H1 (cell line): Measurements from ENCODE around the gene ANKRD13C. TPM values are rescaled to one million over a fixed set of nuclear protein-coding genes. Genes with fewer than 3 reads are reported as not detected.

Experiments
- CBX5 ChIP-seq: fragments of 300-800, 300-1000 bp; sonication (generic); IDR thresholded peaks from 2 replicates; pipeline ENCODE4 v1.7.1; 2016; ENCODE audit warnings: antibody characterized with exemption, low read length, low read depth
- CBX8 ChIP-seq: fragments of 300-800, 300-1000 bp; sonication (generic); IDR thresholded peaks from 2 replicates; pipeline ENCODE4 v1.7.1; 2016; ENCODE audit warnings: low read depth, low read length, borderline replicate concordance
- CEBPB ChIP-seq: IDR thresholded peaks from 2 replicates; pipeline ENCODE4 v1.6.1; 2012; ENCODE audit warnings: low read depth, low read length
- CHD1 ChIP-seq: IDR thresholded peaks from 2 replicates; pipeline ENCODE4 v1.6.1; 2012; ENCODE audit warnings: low read depth, low read length, improper control_type of control experiment
- KDM1A ChIP-seq: fragments of 200-600, 300-600 bp; sonication (generic); IDR thresholded peaks from 2 replicates; pipeline ENCODE4 v1.7.1; 2016; ENCODE audit warnings: mild to moderate bottlenecking, low read length, borderline replicate concordance
- SAP30 ChIP-seq: fragments of 300-600 bp; sonication (generic); IDR thresholded peaks from 2 replicates; pipeline ENCODE4 v1.7.1; 2012; ENCODE audit warnings: low read length, moderate library complexity, mild to moderate bottlenecking, inconsistent platforms; ENCODE audit not compliant: insufficient read depth, insufficient replicate concordance
- polyA plus RNA-seq, 7 experiments: library from polyadenylated mRNA; depleted of rRNA in 3 of 7; stranded (reverse) in 5 of 7; unstranded in 2 of 7; fragments of >200 nt in 5 of 7; fragments of 200-250 nt in 2 of 7; gene quantifications; 1 replicate in 5 of 7; 2 replicates in 1 of 7; 4 replicates in 1 of 7; pipeline versions ENCODE4 v1.2.1 to v1.2.3, GENCODE V29; 2011 to 2013; ENCODE audit warnings: missing spikeins in 2 of 7, mixed read lengths in 2 of 7
- total RNA-seq: library from RNA; stranded (reverse); fragmentation: NEBNext Ultra II Directional; extraction: Animal tissue kit (Norgen Biotek cat#: 25700); gene quantifications from 2 replicates; pipeline ENCODE4 v1.2.1, GENCODE V29; 2021
- TF ChIP-seq, protein P1 (sequence below): IDR thresholded peaks from 2 replicates; pipeline ENCODE4 v1.6.1; 2012; ENCODE audit warnings: low read length, inconsistent platforms

The ANKRD13C gene
- total and polyA plus RNA-seq, 2 of the 8 experiments (the other 6 are each of a cell fraction or from before 2014, with no cell fraction given), result 4.8 to 21.7 TPM

DNA sequence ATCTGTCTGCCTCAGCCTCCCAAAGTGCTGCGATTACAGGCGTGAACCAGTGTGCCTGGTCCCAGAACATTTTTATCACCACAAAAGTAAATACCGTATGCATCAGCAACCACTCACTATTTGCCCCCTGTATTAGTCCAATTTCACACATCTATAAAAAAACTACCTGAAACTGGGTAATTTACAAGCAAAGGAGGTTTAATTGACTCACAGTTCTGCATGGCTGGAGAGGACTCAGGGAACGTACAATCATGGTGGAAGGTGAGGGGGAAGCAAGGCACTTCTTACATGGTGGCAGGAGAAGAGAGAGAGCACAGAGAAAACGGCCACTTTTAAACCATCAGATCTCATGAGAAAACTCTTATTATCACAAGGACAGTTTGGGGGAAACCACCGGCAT lies 31.0 kb upstream of the ANKRD13C start (continued):
- TF ChIP-seq, protein P1, sequence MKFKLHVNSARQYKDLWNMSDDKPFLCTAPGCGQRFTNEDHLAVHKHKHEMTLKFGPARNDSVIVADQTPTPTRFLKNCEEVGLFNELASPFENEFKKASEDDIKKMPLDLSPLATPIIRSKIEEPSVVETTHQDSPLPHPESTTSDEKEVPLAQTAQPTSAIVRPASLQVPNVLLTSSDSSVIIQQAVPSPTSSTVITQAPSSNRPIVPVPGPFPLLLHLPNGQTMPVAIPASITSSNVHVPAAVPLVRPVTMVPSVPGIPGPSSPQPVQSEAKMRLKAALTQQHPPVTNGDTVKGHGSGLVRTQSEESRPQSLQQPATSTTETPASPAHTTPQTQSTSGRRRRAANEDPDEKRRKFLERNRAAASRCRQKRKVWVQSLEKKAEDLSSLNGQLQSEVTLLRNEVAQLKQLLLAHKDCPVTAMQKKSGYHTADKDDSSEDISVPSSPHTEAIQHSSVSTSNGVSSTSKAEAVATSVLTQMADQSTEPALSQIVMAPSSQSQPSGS, result no peak
- TF ChIP-seq CBX5, result no peak
- TF ChIP-seq KDM1A, result no peak
- no peak for TF ChIP-seq CEBPB
- no peak for TF ChIP-seq SAP30
- TF ChIP-seq CBX8, result no peak
- TF ChIP-seq CHD1, result no peak
- TF ChIP-seq, all 59 proteins: peak for 0
